ENCODE measurements around the gene RAET1G. TPM values are rescaled to one million over a fixed set of nuclear protein-coding genes. Genes with fewer than 3 reads are reported as not detected.
"Not testable (repeated sequence)": the region's sequence is repeated elsewhere in the genome, so short reads cannot be mapped to it uniquely, and the experiment has no call there.

The RAET1G gene
- total RNA-seq, 1 experiment from 2014 or later: not detected

- H3K9me3 ChIP-seq: no peaks in the 10 kb centered on the region; the same call in 1 of the 2 replicates
- Mint-ChIP-seq H3K9me3 (ENCODE audit: unreplicated experiment) (no peaks in the 10 kb centered on the region), H3K27me3 (ENCODE audit: insufficient read depth, unreplicated experiment) (peaks cover 16% of the 10 kb centered on the region), H3K4me3 (ENCODE audit: unreplicated experiment) (no peak overlapping the region), H3K4me1 (ENCODE audit: low read depth, unreplicated experiment) (no peaks in the 10 kb centered on the region), H3K27ac (ENCODE audit: unreplicated experiment) (no peak overlapping the region), H3K36me3 (ENCODE audit: insufficient read depth, unreplicated experiment) (no peaks in the 10 kb centered on the region)
- POLR2A ChIA-PET: no interaction called here
- H3K27me3 ChIP-seq (replicated peaks; ENCODE audit: control insufficient read depth, insufficient read depth, low read length): no peaks in the 10 kb centered on the region
- no peak overlapping the region for H3K4me3 ChIP-seq (ENCODE audit: low read depth, low read length)
- no peak for TF ChIP-seq CTCF (IDR thresholded peaks at IDR 0.05; ENCODE audit: insufficient read depth in 1 of 2, low read depth in 1 of 2, low read length in 1 of 2, severe bottlenecking in 1 of 2, unreplicated experiment in 1 of 2)
- CTCF ChIA-PET: no interaction called here
- BruUV-seq (replicated peaks): no TSS peak
- H3K36me3 ChIP-seq (ENCODE audit: control insufficient read depth, insufficient read depth, low read length): no peaks in the 10 kb centered on the region
- H3K4me1 ChIP-seq: no peaks in the 10 kb centered on the region
- no peak for DNase-seq
- intact Hi-C loops (cut with micrococcal nuclease; ENCODE audit: unreplicated experiment): no loop called here
These were observed 9.2 kb downstream of the RAET1G start for GRCh38 chr6:149913540-149914240.

DNA sequence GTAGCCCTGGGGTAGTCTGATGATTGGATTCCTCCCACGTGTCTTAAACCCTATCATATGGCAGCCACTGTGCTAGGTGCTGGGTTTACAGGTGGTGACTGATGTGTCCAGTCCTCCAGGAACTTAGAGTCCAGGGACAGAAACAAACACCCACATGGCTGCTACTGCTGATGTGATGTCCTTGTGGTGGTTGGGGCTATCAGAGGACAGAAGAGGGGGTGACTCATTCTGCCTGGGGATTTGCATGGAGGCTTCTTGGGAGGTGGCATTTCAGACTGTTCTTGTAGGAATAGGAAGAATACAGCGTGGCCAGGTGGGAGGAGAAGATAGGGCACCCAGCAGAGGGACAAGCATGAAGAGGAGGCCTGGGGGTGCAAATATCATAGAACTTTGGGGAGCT lies 9.8 kb downstream of the RAET1G start:
- ChIA-PET POLR2A (no interaction called here), CTCF (no interaction called here)
- H3K27me3 Mint-ChIP-seq (ENCODE audit: insufficient read depth, unreplicated experiment): peaks cover 12% of the 10 kb centered on the region
- Histone ChIP-seq H3K27me3 (replicated peaks; ENCODE audit: control insufficient read depth, insufficient read depth, low read length) (no peaks in the 10 kb centered on the region), H3K4me1 (no peaks in the 10 kb centered on the region), H3K9me3 (no peaks in the 10 kb centered on the region; the same call in 1 of the 2 replicates), H3K4me3 (ENCODE audit: low read depth, low read length) (no peak overlapping the region), H3K36me3 (ENCODE audit: control insufficient read depth, insufficient read depth, low read length) (no peaks in the 10 kb centered on the region)
- H3K4me1 Mint-ChIP-seq (ENCODE audit: low read depth, unreplicated experiment): no peaks in the 10 kb centered on the region
- H3K36me3 Mint-ChIP-seq (ENCODE audit: insufficient read depth, unreplicated experiment): no peaks in the 10 kb centered on the region
- TF ChIP-seq CTCF (IDR thresholded peaks at IDR 0.05; ENCODE audit: insufficient read depth in 1 of 2, low read depth in 1 of 2, low read length in 1 of 2, severe bottlenecking in 1 of 2, unreplicated experiment in 1 of 2): no peak
- peaks cover 4% of the 10 kb centered on the region for H3K9me3 Mint-ChIP-seq (ENCODE audit: unreplicated experiment)
- no peak for DNase-seq
- no peak overlapping the region for H3K4me3 Mint-ChIP-seq (ENCODE audit: unreplicated experiment)
- intact Hi-C loops (cut with micrococcal nuclease; ENCODE audit: unreplicated experiment): no loop called here
- BruUV-seq (replicated peaks): no TSS peak
- H3K27ac Mint-ChIP-seq (ENCODE audit: unreplicated experiment): no peak overlapping the region

DNA sequence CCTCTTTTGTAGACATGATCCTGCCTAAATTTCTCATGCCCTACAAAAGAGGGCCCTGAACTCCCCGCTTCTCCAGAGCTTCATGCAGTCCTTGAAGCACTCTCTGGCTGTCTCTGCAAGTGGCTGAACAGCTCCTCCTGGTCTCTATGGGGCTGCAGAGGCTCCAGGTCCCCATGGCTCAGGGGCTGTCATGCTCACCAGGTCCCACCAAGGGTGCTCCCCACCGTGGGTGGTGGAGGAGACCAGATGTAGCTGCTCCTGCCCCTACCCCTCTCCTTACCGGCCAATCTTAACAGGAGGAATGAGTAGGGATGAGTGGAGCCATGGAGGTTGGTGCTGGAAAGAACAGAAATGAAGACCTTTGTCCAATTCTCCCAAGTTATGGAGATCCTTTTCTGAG lies 10.2 kb downstream of the RAET1G start:
- H3K4me3 ChIP-seq (ENCODE audit: low read depth, low read length); H3K27ac Mint-ChIP-seq (ENCODE audit: unreplicated experiment); H3K9me3 ChIP-seq; intact Hi-C loops (cut with micrococcal nuclease; ENCODE audit: unreplicated experiment); H3K36me3 Mint-ChIP-seq (ENCODE audit: insufficient read depth, unreplicated experiment); H3K4me1 ChIP-seq; H3K36me3 ChIP-seq (ENCODE audit: control insufficient read depth, insufficient read depth, low read length); H3K27me3 ChIP-seq (replicated peaks; ENCODE audit: control insufficient read depth, insufficient read depth, low read length); BruUV-seq (replicated peaks); CTCF ChIA-PET; H3K4me1 Mint-ChIP-seq (ENCODE audit: low read depth, unreplicated experiment); POLR2A ChIA-PET; H3K4me3 Mint-ChIP-seq (ENCODE audit: unreplicated experiment); DNase-seq; H3K9me3 Mint-ChIP-seq (ENCODE audit: unreplicated experiment): not testable (repeated sequence)
- peaks cover 12% of the 10 kb centered on the region for H3K27me3 Mint-ChIP-seq (ENCODE audit: insufficient read depth, unreplicated experiment)
